DMS153 (cell line): ENCODE data around the gene CDO1.
A peak's percentile ranks its signal among the peaks of the same experiment; 100 is the strongest.

Experiments
- DNase-seq: peaks from one replicate; lab custom pipeline; 2025; lab: John Stamatoyannopoulos, UW

The CDO1 gene

GRCh38 chr5:115816226-115817081 is at the start of gene CDO1:
CDO1 (minus strand) TSS chr5:115816659; CDS start chr5:115816397, 262 bp downstream.
- DNase-seq: no peak

GRCh38 chr5:115859378-115859777 is 42.9 kb upstream of the CDO1 start:
- no peak for DNase-seq

- no peak for DNase-seq
These were observed 41.9 kb upstream of the CDO1 start for GRCh38 chr5:115858396-115858795.

GRCh38 chr5:115857626-115858349 is 41.3 kb upstream of the CDO1 start:
- no peak for DNase-seq

- DNase-seq: no peak
These were observed 40.6 kb upstream of the CDO1 start for GRCh38 chr5:115857057-115857479.

- no peak for DNase-seq
These were observed 39.5 kb upstream of the CDO1 start for GRCh38 chr5:115855959-115856358.

GRCh38 chr5:115854139-115854538 is 37.7 kb upstream of the CDO1 start:
- DNase-seq: no peak

- no peak for DNase-seq
These were observed 34.4 kb upstream of the CDO1 start for GRCh38 chr5:115850744-115851416.

GRCh38 chr5:115849258-115849798 is 32.9 kb upstream of the CDO1 start:
- DNase-seq: no peak

- no peak for DNase-seq
These were observed 30.8 kb upstream of the CDO1 start for GRCh38 chr5:115847290-115847689.

- DNase-seq: no peak
These were observed 27.9 kb upstream of the CDO1 start for GRCh38 chr5:115844321-115844817.

- DNase-seq: no peak
These were observed 27.1 kb upstream of the CDO1 start for GRCh38 chr5:115843444-115844130.

GRCh38 chr5:115842952-115843351 is 26.5 kb upstream of the CDO1 start:
- no peak for DNase-seq

- DNase-seq: no peak
These were observed 25.9 kb upstream of the CDO1 start for GRCh38 chr5:115842089-115842935.

GRCh38 chr5:115841382-115842088 is 25.1 kb upstream of the CDO1 start, which contains the start of the genes AP3S1 and ATG12:
AP3S1 (plus strand) TSS chr5:115841935; CDS start chr5:115842038, 103 bp downstream.
ATG12 (minus strand) TSS chr5:115841565; CDS start chr5:115841552, 13 bp downstream.
- DNase-seq: peak; percentile 36

GRCh38 chr5:115840873-115841272 is 24.4 kb upstream of the CDO1 start:
- no peak for DNase-seq

GRCh38 chr5:115838885-115839518 is 22.5 kb upstream of the CDO1 start:
- no peak for DNase-seq

- no peak for DNase-seq
These were observed 19.0 kb upstream of the CDO1 start for GRCh38 chr5:115835481-115835880.

GRCh38 chr5:115831163-115831768 is 14.8 kb upstream of the CDO1 start:
- DNase-seq: no peak
